COLO668 (cell line): ENCODE results near the gene ANKRD7.
"Not testable (repeated sequence)": the region's sequence is repeated elsewhere in the genome, so short reads cannot be mapped to it uniquely, and the experiment has no call there.

Experiments used
- DNase-seq: peaks from one replicate; lab custom pipeline; 2025; ENCODE audit not compliant: unreplicated experiment; lab: John Stamatoyannopoulos, UW

The ANKRD7 gene

GRCh38 chr7:118233799-118234198 is 9.3 kb downstream of the ANKRD7 start:
- DNase-seq, result no peak

- DNase-seq, result no peak
These were observed 14.5 kb downstream of the ANKRD7 start for GRCh38 chr7:118239014-118239413.

- not testable (repeated sequence) for DNase-seq
These were observed 15.8 kb downstream of the ANKRD7 start for GRCh38 chr7:118240320-118240719.

GRCh38 chr7:118243695-118244094 is 19.2 kb downstream of the ANKRD7 start:
- DNase-seq, result no peak

GRCh38 chr7:118245267-118246040 is 20.9 kb downstream of the ANKRD7 start:
- DNase-seq, result no peak

- DNase-seq, result no peak
These were observed 26.5 kb downstream of the ANKRD7 start for GRCh38 chr7:118250860-118251494.

GRCh38 chr7:118252087-118252486 is 27.6 kb downstream of the ANKRD7 start:
- no peak for DNase-seq

- DNase-seq, result no peak
These were observed 34.6 kb downstream of the ANKRD7 start for GRCh38 chr7:118259115-118259514.

- no peak for DNase-seq
These were observed 40.3 kb downstream of the ANKRD7 start for GRCh38 chr7:118264836-118265235.

GRCh38 chr7:118280319-118281012 is 56.0 kb downstream of the ANKRD7 start:
- no peak for DNase-seq

- no peak for DNase-seq
These were observed 56.7 kb downstream of the ANKRD7 start for GRCh38 chr7:118281196-118281595.

- no peak for DNase-seq
These were observed 60.9 kb downstream of the ANKRD7 start for GRCh38 chr7:118285358-118285757.

- no peak for DNase-seq
These were observed 61.6 kb downstream of the ANKRD7 start for GRCh38 chr7:118286131-118286530.

GRCh38 chr7:118288098-118288497 is 63.6 kb downstream of the ANKRD7 start:
- no peak for DNase-seq

GRCh38 chr7:118289476-118289875 is 65.0 kb downstream of the ANKRD7 start:
- no peak for DNase-seq
